GM13976 (cell line): Measurements from ENCODE around the gene LPCAT2.

Experiments used
- DNase-seq: peaks from one replicate; pipeline ENCODE4 v3.0.0; 2012; ENCODE audit warnings: low spot score
- CTCF ChIP-seq: IDR thresholded peaks from 2 replicates; pipeline ENCODE4 v1.5.1; 2012; ENCODE audit warnings: borderline replicate concordance, mild to moderate bottlenecking; ENCODE audit not compliant: insufficient read depth; ENCODE audit errors: extremely low read depth, missing control alignments, control extremely low read depth
- in situ Hi-C: fragments of 300-500 bp; cut with MboI; formaldehyde crosslinking; loops from one replicate; pipeline ENCODE4 v1.12.0; 2022; ENCODE audit warnings: low sequenced_read_pairs, mixed read lengths, inconsistent platforms; ENCODE audit not compliant: unreplicated experiment

The LPCAT2 gene

GRCh38 chr16:55490301-55490700 lies 18.6 kb upstream of the LPCAT2 start:
- no peak for TF ChIP-seq CTCF
- in situ Hi-C loops, result no loop called here

GRCh38 chr16:55491691-55492090 lies 17.2 kb upstream of the LPCAT2 start:
- DNase-seq, result no peak
- TF ChIP-seq CTCF, result no peak
- in situ Hi-C loops, result no loop called here

More at GRCh38 chr16:55490301-55490700, 18.6 kb upstream of the LPCAT2 start:
- DNase-seq, result no peak

GRCh38 chr16:55492756-55493380 lies 16.0 kb upstream of the LPCAT2 start:
- no peak for DNase-seq
- TF ChIP-seq CTCF, result no peak
- in situ Hi-C loops, result no loop called here

GRCh38 chr16:55494994-55495421 lies 13.9 kb upstream of the LPCAT2 start:
- TF ChIP-seq CTCF, result no peak
- in situ Hi-C loops, result no loop called here
- DNase-seq, result no peak

- in situ Hi-C loops, result no loop called here
- peak; percentile 5 for DNase-seq
- TF ChIP-seq CTCF, result no peak
These were observed 13.1 kb upstream of the LPCAT2 start for GRCh38 chr16:55495616-55496289.

GRCh38 chr16:55496509-55497145 lies 12.2 kb upstream of the LPCAT2 start:
- peak; percentile 4 for DNase-seq
- no peak for TF ChIP-seq CTCF
- in situ Hi-C loops, result no loop called here
